ENCODE results near the gene CDHR3. TPM values are rescaled to one million over a fixed set of nuclear protein-coding genes. Genes with fewer than 3 reads are reported as not detected.
"Not testable (repeated sequence)": the region's sequence is repeated elsewhere in the genome, so short reads cannot be mapped to it uniquely, and the experiment has no call there.

The CDHR3 gene
- total RNA-seq, 1 experiment from 2014 or later = 1.2 TPM

DNA sequence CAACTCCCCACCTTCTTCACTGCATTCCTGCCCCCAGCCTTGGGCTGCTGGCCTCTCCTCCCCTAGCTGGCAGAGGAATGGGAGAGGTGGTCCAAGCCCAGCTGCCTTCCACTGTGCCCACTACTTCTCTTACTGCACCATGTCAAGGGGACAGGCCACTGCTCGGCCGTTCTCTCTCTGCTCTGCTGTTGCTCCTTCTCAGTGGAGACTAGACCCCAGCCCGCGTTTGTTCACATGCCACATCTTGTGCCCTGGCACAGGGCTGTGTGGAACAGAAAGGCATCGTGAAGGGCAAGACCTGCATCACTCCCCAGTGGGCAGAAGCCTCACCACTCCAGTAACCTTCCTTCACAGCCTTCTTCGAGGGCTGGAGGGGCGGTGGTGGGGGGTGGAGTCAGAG is 711 bp upstream of the CDHR3 start:
- no peak for DNase-seq (ENCODE audit: low read depth)

DNA sequence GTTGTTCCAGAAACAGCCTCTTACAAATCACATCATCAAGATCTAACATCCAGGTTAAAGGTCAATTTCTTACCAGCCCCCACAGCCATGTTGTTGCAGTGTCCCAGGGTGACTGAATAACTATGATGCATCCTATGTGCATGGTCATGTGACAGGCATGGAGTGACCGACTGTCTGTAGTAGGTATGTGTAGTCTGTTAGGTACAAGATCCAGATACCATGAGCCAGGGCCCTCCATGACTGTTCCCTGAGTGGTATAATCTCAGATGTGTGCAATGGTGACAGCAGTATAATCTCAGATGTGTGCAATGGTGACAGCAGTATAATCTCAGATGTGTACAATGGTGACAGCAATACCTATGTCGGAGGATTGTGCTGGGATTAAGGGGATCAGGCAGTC is 8.8 kb downstream of the CDHR3 start:
- no peak for DNase-seq (ENCODE audit: low read depth)

DNA sequence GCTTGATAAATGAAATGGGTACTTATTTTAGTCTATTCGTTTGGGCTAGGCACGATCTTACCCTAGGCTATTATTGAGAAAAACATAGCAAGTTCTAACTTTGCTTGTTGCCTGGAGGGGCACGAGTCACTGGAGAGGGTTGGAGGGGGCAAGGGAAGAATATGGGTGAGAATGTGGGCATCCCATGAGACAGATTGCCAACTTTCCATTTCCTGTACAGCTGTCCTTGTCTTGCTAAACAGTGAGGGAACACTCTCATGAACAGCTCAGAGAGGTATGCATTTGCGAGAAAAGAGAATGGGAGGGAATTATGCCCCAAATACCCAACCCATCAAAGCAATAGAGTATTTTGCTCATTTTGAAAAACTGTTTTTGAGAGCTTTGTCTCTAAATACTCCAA is 9.2 kb downstream of the CDHR3 start:
- DNase-seq (ENCODE audit: low read depth) = peak; percentile 66

DNA sequence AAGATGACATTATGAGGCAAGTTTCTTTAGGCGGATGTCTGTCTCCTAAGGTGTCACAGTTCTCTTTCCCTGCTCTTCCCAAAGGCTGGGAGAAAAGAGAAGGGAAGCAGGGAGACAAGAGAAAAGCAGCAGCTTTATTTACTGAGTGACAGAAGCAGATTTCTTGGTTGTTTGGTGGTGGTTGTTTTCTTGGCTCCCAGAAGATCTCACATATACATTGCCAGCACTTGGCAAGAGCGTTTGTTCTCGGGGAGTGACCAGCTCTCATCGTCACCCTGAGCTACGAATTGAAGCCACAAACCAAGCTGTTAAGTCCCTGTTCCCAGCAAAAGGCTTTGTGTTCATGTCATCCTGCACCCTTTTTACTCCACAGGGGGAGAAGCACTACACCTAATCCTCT is 11.4 kb downstream of the CDHR3 start:
- DNase-seq (ENCODE audit: low read depth) = no peak

DNA sequence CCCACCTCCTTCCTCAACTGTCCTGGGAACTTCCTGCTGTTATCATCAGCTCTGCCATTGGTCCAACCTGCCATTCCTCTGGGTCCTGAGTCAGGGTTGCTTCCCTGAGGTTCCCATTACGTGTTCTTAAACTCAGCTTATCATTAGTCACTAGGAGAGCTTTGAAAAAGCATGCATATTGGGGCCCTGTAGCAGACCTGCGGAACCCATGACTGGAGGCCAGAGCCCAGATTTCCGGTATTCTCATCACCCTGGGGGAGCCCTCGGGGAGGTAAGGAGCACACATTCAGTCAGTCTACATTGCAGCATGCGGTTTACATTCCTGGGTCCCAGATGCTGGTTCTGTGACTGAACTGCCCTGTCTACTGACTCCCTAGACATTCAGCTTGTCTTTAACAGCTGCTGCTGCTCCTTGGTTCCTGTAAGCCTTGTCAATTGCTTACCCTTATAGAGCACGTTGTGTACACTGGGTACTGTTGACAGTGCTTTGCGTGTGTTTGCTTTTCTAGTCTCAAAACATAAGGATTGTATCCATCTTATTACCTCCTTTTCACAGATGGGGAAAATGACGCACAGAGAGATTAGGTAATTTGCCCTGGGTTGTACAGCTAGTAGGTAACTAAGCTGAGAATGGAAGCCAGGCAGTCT is 12.8 kb downstream of the CDHR3 start:
- no peak for DNase-seq (ENCODE audit: low read depth)

DNA sequence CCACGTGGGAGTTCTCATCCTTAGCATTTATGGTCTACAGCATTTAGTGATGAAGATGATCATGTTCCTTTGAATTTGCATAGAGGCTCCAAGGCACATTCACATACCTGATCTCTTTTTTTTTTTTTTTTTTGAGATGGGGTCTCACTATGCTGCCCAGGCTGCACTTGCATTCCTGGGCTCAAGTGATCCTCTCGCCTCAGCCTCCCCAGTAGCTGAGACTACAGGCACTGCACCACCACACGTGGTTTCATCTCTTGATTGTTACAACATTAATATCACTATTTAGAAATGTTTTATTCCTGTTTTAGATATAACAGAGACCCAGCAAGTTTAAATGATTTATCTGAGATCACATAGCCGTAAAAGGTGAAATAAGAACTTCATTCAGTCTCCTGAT is 13.8 kb downstream of the CDHR3 start:
- no peak for DNase-seq (ENCODE audit: low read depth)

DNA sequence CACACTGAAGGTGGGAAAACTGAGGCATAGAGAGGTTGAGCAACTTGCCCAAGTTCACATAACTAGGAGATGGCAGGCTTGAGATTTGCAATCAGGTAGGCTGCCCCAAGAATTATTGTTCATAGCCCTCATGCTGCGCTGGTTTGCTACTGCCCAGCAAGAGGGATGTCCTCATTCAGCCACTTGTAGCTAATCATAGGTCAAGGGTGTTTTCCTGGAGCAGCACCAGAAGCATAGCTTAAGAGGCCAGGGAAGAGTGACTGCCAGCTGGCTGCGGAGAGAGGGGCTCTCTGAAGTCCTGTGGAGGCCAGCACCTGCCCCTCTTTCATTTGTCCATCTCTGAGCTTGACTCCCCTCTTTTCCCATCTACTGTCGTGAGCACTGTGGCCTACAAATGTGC is 15.0 kb downstream of the CDHR3 start:
- no peak for DNase-seq (ENCODE audit: low read depth)

DNA sequence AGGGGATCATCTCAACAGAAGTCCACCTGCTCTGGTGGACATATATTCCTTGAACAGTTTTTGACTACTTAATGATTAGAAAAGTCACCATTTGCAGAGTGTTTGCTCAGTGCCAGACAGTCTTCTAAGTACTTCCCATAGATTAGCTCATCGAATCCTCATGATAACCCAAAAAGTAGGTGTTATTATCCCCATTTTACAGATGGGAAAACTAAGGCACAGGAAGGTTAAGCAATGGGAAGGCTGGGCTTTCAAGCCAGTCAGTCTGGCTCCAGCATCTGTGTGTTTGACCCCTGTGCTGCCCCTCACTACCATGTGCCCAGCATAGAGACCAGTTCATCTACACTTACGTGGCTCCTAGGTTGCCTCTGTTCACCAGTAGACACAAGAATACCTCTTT is 15.9 kb downstream of the CDHR3 start:
- no peak for DNase-seq (ENCODE audit: low read depth)

DNA sequence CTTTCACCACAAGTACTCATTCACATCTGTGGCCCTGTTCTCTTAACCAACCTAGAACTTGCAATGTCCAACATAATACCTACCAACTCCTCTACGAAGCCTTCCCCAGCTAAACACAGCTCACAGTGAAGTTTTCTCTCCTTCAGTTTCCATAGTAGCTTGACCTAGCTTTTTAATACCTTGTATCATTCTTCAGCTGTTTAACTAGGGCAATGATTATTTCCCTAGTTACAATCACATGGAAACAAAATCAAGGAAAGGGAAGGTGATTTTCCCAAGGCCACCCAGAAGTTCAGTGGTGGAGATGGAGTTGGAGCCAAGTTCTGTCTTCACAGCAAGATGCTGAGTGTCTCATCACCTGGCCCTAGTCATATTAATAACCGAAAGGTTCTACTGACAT is 16.3 kb downstream of the CDHR3 start:
- DNase-seq (ENCODE audit: low read depth) = no peak

DNA sequence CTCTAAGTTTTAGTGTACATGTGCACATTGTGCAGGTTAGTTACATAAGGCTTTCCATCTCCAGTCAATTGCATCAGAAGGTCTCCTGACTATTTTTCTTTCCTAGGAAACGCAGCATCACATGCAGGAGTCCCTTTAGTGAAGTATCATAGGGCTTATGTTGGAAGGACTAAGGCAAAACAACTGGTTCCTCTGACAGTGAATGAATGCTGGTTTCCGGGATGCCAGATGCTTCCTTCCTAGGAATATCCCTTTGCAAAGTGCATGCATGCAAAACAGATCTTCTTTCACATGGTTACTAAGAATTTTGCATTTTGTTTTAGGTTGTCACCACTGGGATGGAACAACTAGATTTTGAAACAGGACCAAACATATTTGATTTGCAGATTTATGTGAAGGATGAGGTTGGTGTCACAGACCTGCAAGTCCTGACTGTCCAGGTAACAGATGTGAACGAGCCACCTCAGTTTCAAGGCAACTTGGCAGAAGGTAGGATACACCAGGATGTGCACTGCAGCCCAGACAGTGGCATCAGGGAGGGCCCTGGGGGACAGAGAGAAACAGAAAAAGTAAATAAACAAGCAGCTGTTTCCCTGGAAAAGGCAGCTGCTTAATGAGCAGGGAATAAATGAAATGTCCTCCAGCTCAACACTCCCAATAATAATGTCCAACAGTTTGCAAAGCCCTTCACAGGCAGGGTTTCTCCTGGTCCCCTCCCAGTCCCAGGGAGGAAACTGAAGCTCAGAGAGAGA is 17.8 kb downstream of the CDHR3 start:
- DNase-seq (ENCODE audit: low read depth) = no peak

DNA sequence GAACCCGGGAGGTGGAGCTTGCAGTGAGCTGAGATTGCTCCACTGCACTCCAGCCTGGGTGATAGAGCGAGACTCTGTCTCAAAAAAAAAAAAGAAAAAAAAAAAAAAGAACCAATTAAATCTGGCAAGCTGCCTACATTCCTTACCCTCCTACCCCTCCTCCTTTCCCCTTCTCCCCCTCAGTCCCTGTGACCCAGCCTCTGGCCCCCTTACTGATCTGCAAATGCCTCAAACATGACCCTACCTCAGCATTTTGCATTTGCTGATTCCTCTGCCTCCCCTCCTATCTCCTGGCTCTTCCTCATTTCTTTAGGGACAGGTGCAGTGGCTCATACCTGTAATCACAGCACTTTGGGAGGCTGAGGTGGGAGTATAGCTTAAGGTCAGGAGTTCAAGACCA is 19.3 kb downstream of the CDHR3 start:
- DNase-seq (ENCODE audit: low read depth) = no peak

DNA sequence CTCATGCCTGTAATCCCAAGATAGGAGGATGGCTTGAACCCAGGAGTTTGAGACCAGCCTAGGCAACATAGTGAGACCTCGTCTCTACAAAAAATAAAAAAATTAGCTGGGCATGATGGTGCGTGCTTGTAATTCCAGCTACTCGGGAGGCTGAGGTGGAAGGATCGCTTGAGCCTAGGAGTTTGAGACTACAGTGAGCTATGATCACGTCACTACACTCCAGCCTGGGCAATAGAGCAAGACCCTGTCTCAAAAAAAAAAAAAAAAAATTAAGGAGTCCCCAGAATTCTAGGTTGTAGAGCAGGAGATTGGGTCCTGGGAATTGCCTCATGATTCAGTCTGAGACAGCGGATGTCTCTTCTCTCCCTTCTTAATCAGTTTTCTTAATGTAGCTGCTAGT is 21.7 kb downstream of the CDHR3 start:
- DNase-seq (ENCODE audit: low read depth) = not testable (repeated sequence)

DNA sequence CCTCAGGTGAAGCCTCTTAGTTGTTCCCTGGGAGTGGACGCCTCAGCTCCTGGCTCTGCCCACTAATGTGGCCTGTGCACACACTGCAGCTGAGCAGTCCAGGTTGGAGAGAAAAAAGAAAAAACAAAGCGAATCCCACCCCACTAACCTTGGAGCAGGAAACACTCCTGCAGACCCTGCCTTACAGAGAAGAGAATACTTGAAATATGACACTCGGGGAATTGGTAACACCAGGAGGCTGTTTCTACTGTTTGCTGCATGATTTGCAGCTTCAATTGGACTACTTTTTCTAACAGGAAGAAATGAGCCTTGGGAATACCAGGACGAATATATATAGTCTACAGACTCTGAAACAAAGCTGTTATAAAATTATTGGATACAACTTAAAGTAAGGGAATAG is 22.2 kb downstream of the CDHR3 start:
- no peak for DNase-seq (ENCODE audit: low read depth)

DNA sequence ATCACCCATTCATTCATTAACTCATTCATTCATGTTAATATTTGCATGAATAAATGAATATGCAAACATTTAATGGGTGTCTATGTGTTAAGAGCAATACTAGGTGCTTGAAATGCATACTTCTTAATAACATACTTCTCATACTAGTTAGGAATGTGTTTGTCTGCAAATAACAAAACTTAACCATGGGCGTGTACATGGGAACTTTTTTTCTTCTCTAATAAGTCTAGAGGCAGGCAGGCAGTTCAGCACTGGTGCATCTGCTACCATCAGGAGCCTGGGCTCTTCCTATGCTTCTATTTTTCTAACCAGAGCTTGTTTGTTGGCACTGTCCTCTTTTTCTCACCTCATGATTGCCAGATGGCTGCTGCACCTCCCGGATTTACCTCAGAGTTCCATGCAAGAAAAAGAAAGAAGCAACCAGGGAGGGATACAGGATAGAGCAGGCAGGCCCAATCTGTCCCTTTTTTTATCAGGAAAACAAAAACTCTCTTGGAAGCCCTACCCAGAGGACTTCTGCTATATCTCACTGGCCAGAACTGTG is 22.7 kb downstream of the CDHR3 start:
- no peak for DNase-seq (ENCODE audit: low read depth)

DNA sequence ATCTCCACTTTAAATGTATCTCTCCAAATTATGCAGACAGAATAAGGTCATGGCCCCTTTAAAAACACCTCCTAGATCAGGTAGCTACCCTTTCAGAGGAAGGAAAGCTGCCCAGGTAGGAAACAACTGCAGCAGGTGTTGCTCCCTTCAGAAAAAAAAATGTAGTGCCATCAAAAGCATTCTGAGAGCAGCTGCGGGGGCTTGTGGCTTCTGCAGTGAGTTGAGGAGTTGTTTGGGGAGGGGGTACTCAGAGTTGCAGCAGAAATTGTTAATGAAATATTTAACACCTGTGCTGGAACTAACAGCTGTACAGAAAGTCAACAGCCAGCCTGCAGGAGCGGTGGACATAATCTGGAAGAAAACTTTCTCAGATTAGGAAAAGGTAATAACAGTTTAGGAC is 24.0 kb downstream of the CDHR3 start:
- no peak for DNase-seq (ENCODE audit: low read depth)

DNA sequence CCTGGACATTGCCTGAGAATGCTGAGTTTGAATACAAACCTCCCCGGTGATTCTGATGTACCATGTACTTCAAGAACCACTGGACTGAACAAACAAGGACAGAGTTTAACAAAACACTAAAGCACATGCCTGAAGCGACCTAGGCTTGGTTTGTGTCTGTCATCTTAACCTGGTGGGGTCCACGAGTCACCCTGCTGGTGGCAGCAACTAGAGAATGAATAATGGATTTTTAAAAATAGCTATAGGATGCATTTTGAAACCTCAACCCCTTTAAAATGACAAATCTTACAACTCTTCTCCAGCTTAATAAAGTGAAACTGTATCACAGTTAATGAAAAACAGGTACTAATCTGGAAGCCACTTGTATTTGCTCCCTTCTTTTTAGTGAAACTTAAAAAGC is 25.2 kb downstream of the CDHR3 start:
- DNase-seq (ENCODE audit: low read depth) = no peak

DNA sequence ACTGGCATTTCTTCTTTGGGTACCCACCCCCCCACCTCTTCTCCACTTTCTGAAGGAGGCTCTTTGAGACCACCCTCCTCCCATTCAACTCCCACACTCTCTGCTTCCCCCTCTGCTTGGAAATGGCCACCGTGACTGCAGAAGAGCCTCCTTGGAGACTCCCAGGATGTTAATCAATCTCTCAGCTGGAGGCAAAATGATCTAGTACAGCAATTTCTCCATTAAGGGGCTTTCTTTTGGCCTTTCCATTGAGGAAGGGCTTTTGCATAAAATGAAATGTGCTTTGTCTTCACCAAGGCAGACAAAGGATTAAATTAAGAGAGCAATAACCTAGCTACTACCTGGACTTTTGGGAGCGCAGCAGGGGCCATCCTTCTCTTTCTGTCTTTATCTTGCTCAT is 26.1 kb downstream of the CDHR3 start:
- DNase-seq (ENCODE audit: low read depth) = no peak

DNA sequence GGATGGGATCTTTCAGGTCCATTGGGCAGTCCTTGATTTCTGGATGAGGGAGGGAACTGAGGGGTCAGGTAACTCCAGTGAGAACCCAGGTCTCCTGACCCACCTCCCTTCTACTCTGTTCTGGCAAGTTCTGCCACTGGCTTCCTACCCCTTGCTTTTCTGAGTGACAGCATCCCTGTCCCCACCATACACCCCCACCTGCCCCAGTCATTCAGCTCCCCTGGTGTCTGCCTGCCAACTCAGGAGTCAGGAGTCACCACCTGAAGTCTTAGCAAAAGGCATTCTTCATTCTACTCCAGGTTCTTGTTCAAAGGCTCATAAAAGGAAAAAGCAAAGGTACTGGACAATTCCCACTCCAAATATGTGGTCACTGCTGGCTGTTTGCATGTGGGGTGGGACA is 26.6 kb downstream of the CDHR3 start:
- DNase-seq (ENCODE audit: low read depth) = no peak

DNA sequence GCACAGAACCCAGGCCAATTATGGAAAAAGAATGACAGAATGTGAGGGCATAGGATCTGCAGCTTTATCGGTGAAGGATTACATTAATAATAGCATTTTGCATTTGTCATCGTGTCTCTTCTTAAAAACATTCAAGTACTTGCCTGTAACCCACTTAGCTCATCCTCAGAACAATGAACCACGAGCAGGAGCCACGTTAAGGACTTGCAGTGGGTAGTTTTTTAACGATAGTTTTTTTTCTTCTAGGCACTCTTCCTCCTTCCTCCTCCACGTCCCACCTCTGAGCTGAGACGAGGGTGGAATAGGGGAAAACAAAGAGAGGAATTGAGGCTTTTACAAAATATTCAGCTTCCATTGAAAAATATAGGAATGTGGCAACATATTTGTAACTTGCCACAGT is 27.1 kb downstream of the CDHR3 start:
- DNase-seq (ENCODE audit: low read depth) = no peak

DNA sequence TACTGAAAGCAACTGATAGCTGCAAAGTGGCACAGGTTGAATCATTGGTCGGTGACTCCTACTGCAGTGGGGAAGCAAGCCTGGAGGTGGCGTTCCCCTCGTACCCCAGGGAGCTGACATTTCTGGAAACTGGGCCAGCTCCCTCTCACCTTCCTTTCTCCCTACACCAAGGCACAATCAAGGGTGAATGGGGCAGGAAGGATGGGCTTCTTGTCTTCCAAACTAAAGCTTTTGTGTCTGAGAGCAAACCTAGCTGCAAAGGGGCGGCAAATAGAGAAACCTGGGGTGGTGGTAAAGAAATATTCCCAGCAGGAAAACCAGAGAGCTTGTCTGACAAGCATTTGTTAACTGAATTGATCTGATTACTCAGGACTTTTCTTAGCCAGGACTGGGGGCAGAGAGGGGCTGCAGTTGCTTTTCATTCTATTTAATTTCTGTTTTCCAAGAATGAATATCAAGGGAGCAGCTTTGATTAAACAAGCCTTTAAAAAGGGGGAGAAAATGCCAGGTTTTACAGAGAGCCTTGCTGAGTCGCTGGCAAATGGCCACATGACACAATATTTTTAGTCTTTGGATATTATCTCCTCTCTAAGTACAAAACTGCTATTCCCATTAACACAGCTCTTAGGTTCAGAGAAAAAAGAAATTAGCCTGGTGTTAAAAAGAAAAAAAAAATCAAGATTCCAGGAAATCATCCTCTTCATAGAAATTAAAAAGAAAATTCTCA is 27.8 kb downstream of the CDHR3 start:
- no peak for DNase-seq (ENCODE audit: low read depth)

DNA sequence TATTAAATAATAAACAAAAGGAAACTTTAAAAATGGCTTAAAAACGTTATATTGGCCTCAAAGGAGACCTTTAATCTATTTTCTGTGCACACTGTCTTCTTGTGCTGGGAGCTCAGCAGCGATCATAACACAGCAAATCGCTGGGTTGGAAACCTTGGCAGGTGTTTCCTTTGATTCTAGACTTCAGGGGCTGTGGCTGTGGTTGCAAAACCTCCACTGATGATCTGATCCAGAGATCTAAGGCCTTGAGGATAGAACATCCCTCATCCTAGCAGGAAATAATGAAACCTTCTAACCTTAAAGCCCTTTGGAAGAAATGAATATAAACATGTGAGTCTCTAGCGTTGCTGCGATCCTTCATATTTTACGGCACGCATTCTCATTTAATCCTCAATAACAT is 29.8 kb downstream of the CDHR3 start:
- DNase-seq (ENCODE audit: low read depth) = no peak

DNA sequence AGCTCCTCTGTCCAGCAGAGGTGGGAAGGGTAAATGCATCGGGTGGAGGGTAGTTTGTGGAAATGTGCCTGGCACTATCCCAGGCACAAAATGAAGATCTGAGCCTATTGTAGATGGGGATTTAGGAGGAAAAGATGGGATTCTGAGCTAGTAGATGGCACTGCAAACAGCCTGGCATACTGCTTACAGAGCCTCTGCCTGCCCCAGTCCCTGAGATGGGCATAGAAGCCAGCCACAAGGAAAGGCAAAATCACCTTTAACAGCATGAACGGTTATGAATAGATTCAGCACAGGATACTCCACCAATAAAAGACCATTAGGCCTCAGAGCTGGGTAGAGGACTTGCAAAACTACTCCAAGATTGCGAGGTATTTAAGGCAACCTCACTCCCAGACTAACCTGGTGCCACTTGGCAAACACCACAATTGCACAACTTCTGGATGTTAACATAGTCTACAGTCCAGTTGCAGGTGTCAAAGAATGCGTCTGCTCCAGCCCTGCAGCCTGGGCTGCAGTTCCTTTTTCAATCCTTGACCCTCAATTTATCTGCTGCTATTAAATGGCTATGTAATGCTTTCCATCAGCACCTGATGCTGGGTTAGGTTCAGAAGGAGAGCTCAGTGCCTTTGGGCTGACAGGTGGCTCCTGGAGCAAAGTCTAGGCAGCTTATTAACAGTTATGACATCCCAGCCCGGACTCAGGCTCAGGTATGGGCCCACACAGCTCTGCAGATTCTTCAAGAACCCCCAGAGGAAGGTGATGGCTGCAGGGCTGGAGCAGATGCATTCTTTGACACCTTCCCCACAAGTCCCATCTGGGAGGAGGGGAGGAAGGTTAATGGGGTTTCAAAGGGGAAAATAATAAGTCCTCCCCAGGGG is 34.0 kb downstream of the CDHR3 start:
- no peak for DNase-seq (ENCODE audit: low read depth)

Data from LHCN-M2 (cell line).